Mesothelial cell of epicardium (in vitro differentiated cells): ENCODE measurements around the gene TLE3. TPM values are rescaled to one million over a fixed set of nuclear protein-coding genes. Genes with fewer than 3 reads are reported as not detected.

Experiments
- DNase-seq, 2 experiments: peaks; one replicate each; pipeline ENCODE4 v3.0.0; 2021; ENCODE audit warnings: low spot score in 2 of 2; ENCODE audit not compliant: unreplicated experiment in 2 of 2
- H3K27ac Mint-ChIP-seq: 2 replicates; pipeline ENCODE4 v1.8.0; 2021; ENCODE audit warnings: mixed read lengths
- H3K27me3 Mint-ChIP-seq: 2 replicates; pipeline ENCODE4 v1.8.0; 2021; ENCODE audit warnings: low read depth, mixed read lengths
- H3K36me3 Mint-ChIP-seq: 2 replicates; pipeline ENCODE4 v1.8.0; 2021; ENCODE audit warnings: mixed read lengths
- H3K4me1 Mint-ChIP-seq: 2 replicates; pipeline ENCODE4 v1.8.0; 2021; ENCODE audit warnings: mixed read lengths
- H3K4me3 Mint-ChIP-seq: 2 replicates; pipeline ENCODE4 v1.8.0; 2021; ENCODE audit warnings: mild to moderate bottlenecking, moderate library complexity, mixed read lengths
- H3K9me3 Mint-ChIP-seq: 2 replicates; pipeline ENCODE4 v1.8.0; 2021; ENCODE audit warnings: mixed read lengths
- total RNA-seq: library from RNA; stranded (reverse); gene quantifications from 3 replicates; pipeline ENCODE4 v1.2.1, GENCODE V29; 2021
- TF ChIP-seq, protein P1 (sequence below): fragments of 200-600 bp; sonication (generic); IDR thresholded peaks from one replicate; pipeline ENCODE4 v1.5.0; 2021; ENCODE audit warnings: antibody characterized with exemption; ENCODE audit not compliant: unreplicated experiment

TLE3 gene
- total RNA-seq, 1 donor from 2014 or later, result 165 TPM

DNA sequence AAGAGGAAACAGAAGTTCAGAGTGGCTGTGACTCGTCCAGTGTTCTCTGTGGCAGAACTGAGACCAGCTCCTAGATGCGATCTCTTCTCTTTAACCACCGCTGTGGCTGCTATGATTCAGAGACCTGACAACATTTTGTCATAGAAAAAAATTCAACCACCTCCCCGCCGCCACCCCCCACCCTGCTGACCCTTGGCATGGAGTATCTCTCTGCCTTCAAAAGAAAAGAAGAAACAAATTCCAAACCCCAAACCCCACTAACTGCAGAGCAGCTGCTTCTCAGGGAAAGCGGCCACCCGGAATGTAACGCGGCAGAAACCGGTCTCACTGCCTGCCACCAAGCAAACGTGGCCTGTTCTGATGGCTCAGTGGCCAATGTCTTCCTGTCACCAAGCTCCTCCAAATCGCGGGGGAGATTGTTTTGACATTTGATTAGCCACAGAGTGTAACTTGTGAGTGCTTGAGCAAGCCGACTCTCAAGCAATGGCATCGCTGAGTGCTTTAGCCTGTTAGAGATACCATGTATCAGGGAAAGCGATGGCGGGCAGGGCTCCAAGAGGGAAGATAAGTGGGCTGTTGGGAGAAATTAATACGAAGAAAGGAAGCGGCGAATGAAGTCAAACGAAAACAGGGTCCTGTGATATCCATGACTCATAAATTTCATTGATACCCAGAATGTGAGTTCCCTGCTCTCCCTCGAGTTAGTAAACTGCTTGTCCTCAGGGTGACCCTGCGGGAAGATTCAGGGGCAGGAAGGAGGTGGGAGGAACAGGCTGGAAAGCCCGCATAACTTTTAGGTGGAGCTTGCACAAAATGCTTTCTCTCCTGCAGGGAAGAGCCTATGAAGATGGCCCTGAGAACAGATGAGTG, 44.8 kb upstream of the TLE3 start:
- peak; percentile 54 to 79 for DNase-seq
- no peaks in the 10 kb centered on the region for H3K36me3 Mint-ChIP-seq
- H3K27me3 Mint-ChIP-seq, result no peaks in the 10 kb centered on the region
- peak overlapping the region; percentile 95 for H3K27ac Mint-ChIP-seq
- TF ChIP-seq, protein P1, sequence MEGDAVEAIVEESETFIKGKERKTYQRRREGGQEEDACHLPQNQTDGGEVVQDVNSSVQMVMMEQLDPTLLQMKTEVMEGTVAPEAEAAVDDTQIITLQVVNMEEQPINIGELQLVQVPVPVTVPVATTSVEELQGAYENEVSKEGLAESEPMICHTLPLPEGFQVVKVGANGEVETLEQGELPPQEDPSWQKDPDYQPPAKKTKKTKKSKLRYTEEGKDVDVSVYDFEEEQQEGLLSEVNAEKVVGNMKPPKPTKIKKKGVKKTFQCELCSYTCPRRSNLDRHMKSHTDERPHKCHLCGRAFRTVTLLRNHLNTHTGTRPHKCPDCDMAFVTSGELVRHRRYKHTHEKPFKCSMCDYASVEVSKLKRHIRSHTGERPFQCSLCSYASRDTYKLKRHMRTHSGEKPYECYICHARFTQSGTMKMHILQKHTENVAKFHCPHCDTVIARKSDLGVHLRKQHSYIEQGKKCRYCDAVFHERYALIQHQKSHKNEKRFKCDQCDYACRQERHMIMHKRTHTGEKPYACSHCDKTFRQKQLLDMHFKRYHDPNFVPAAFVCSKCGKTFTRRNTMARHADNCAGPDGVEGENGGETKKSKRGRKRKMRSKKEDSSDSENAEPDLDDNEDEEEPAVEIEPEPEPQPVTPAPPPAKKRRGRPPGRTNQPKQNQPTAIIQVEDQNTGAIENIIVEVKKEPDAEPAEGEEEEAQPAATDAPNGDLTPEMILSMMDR, result no peak
- H3K4me3 Mint-ChIP-seq, result peak overlapping the region; percentile 30
- no peaks in the 10 kb centered on the region for H3K9me3 Mint-ChIP-seq
- peaks cover 67% of the 10 kb centered on the region for H3K4me1 Mint-ChIP-seq

GRCh38 chr15:70142072-70142321, 44.3 kb upstream of the TLE3 start:
- Mint-ChIP-seq H3K36me3 (no peaks in the 10 kb centered on the region), H3K27me3 (no peaks in the 10 kb centered on the region), H3K4me1 (peaks cover 62% of the 10 kb centered on the region), H3K4me3 (no peak overlapping the region), H3K27ac (peak overlapping the region; percentile 95), H3K9me3 (no peaks in the 10 kb centered on the region)
- DNase-seq, result no peak
- TF ChIP-seq, protein P1, result no peak

- Mint-ChIP-seq H3K36me3 (no peaks in the 10 kb centered on the region), H3K4me3 (no peak overlapping the region), H3K4me1 (peaks cover 62% of the 10 kb centered on the region), H3K9me3 (no peaks in the 10 kb centered on the region), H3K27me3 (no peaks in the 10 kb centered on the region), H3K27ac (peak overlapping the region; percentile 95)
- DNase-seq, result no peak
- TF ChIP-seq, protein P1, result no peak
These were observed 43.8 kb upstream of the TLE3 start for GRCh38 chr15:70141376-70142071.

GRCh38 chr15:70140543-70141375, 43.0 kb upstream of the TLE3 start:
- Mint-ChIP-seq H3K4me1 (peaks cover 62% of the 10 kb centered on the region), H3K4me3 (no peak overlapping the region), H3K36me3 (no peaks in the 10 kb centered on the region), H3K27me3 (no peaks in the 10 kb centered on the region), H3K27ac (peak overlapping the region; percentile 95), H3K9me3 (no peaks in the 10 kb centered on the region)
- TF ChIP-seq, protein P1, result no peak
- DNase-seq, result no peak

- H3K9me3 Mint-ChIP-seq, result no peaks in the 10 kb centered on the region
- peaks cover 57% of the 10 kb centered on the region for H3K4me1 Mint-ChIP-seq
- peak overlapping the region; percentile 75 for H3K27ac Mint-ChIP-seq
- H3K4me3 Mint-ChIP-seq, result no peak overlapping the region
- no peak for DNase-seq
- no peaks in the 10 kb centered on the region for H3K27me3 Mint-ChIP-seq
- no peaks in the 10 kb centered on the region for H3K36me3 Mint-ChIP-seq
- TF ChIP-seq, protein P1, result no peak
These were observed 42.4 kb upstream of the TLE3 start for GRCh38 chr15:70140025-70140542.
